GM12892 (cell line): ENCODE measurements around the gene DYNC1LI2.

Experiments used
- POLR2A ChIP-seq: IDR thresholded peaks from 2 replicates; pipeline ENCODE4 v1.6.1; 2011; ENCODE audit warnings: low read depth, low read length, control low read depth
- TAF1 ChIP-seq: IDR thresholded peaks from 2 replicates; pipeline ENCODE4 v1.6.1; 2011; ENCODE audit warnings: low read depth, mild to moderate bottlenecking, control low read depth, low read length, borderline replicate concordance

DNA sequence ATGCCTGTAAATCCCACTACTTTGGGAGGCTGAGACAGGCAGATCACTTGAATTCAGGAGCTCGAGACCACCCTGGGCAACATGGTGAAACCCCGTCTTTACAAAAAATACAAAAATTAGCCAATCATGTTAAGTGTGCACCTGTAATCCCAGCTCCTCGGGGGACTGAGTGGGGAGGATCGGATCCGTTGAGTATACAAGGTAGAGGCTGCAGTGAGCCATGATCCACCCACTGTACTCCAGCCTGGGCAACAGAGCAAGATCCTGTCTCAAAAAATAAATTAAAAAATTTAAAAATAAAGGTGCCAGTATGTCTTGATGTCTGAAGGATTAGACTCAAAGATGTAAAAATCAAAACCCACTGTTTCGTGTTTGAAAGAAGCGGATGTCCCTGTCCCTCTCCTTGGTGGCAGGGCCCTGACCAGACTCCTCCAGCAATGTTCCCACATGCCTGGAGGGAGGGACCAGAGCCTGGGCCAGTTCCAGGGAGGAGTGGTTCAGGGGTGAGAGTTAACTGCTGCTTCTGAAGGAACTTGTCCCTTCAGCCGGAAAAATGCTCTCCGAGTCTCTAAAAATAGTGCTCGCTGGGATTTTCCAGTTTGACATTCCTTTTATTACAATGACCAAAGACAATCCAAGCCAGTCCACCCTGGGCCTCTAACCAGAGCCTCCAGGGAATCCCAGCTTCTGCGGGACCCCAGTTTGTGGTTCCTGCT, 45.5 kb downstream of the DYNC1LI2 start:
- no peak for TF ChIP-seq TAF1
- TF ChIP-seq POLR2A: no peak
